ENCODE measurements around the gene CTAG2.

DNA sequence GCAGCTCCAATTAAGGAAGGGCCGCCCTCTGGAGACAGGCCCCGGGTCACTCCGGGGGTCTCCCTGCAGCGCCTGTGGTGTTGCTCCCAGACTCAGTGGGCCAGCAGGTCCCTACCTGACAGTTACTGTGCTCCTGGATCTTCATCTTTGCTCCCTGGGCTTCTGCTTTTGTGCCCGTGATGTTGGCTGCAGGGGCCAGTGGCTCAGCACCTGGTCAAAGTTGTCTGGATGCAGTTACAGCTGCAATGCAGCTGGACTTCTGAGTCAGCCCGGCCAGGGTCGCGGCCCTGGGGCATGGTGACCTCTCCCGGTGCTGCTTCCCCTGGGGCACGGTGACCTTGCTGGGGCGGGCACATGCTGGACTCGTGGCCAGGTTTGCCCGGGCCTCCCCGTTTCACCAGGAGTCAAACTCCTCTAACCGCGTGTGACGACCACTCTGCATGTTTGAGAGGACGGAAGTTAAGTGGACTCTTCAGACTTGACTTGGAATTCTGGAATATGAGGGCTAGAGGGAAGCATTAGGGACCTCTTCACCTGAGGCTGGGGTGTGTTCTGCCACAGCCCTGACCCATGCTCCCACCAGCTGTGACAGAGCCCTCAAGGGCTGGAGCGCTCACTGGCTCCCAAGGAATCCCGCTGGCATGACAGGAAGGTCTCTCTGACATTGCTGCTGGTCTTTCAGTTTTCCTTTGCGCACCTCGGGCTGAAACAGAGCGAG is 3.7 kb downstream of the CTAG2 start:
- TF ChIP-seq YY1 (IDR thresholded peaks at IDR 0.05; ENCODE audit: insufficient read depth, insufficient read length) (no peak), ZNF274 (IDR thresholded peaks at IDR 0.05; ENCODE audit: low read depth, low read length) (no peak), SUZ12 (IDR thresholded peaks at IDR 0.05; ENCODE audit: extremely low read depth, insufficient read depth, insufficient read length) (no peak)
